ENCODE results near the gene KPNA2. TPM values are rescaled to one million over a fixed set of nuclear protein-coding genes. Genes with fewer than 3 reads are reported as not detected.
"Not testable (repeated sequence)": the region's sequence is repeated elsewhere in the genome, so short reads cannot be mapped to it uniquely, and the experiment has no call there.

The KPNA2 gene
- 88.5 TPM for polyA plus RNA-seq (2012; ENCODE audit: missing spikeins)

DNA sequence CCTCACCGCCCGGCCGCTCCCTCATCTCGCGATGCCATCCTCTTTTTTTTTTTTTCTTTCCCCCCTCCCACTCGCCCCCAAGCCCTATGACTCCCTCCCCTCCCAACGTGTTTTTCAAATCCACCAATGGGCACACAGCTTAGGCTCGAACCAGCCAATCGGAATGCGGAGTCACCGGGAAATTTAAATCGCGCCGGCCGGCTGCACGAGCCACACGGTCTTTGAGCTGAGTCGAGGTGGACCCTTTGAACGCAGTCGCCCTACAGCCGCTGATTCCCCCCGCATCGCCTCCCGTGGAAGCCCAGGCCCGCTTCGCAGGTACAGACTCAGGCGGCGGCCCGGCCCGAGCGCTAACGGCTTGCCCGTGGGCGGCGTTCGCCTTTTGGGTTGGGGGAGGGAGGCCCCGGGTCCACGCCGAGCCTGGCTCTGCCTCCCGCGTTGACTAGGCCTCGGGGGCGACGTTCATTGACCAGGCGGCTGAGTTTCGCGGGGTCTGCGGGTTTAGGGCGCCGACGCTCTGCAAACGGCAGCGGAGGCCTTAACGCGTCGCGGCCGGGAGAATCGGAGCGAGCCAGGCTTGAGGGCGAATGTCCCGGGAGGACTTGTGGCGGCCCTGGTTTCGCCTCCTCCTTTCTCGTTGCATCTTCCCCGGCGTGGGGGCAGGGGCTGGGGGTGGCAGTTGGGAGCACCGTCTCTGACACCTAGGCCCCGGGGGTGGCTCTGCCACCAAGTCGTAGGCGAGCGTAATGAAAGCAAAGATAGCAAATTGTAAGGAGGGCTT, at the start of gene KPNA2:
Gene KPNA2 (plus strand): TSS at position 213 of the 781 bp plus-strand sequence. CDS start 1,398 bp downstream, outside the sequence.
- FAIRE-seq: peak; percentile 90
- DNase-seq (ENCODE audit: insufficient read length): peak; percentile 89
- peak; percentile 92 for TF ChIP-seq POLR2A (IDR thresholded peaks at IDR 0.05; ENCODE audit: low read depth, low read length)
- TF ChIP-seq TAF1 (IDR thresholded peaks at IDR 0.05; ENCODE audit: borderline replicate concordance, low read depth, low read length): peak; percentile 79
- TF ChIP-seq POLR2AphosphoS5 (IDR thresholded peaks at IDR 0.05; ENCODE audit: low read depth, low read length): peak; percentile 89

DNA sequence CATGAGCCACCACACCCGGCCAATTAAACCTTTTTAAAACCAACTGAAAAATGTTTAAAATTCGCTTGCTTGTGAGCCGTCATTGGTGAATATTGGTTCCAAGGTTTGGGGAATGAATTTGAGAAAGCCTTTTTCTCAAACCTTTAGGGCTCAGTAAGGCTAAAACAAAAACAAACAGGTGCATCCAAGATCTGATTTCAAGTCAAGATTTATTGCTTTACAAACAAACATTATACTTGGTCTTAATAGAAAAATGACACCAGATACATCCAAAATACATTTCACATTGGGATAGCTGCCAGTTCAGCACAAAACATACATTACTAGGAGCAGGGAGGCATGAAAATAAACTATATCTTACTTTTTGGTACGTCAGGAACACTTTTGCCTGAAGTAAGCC, 44.6 kb upstream of the KPNA2 start:
- DNase-seq (ENCODE audit: insufficient read length) (no peak), FAIRE-seq (no peak)
- TF ChIP-seq POLR2A (IDR thresholded peaks at IDR 0.05; ENCODE audit: low read depth, low read length): no peak
- TF ChIP-seq POLR2AphosphoS5 (IDR thresholded peaks at IDR 0.05; ENCODE audit: low read depth, low read length): no peak
- no peak for TF ChIP-seq TAF1 (IDR thresholded peaks at IDR 0.05; ENCODE audit: borderline replicate concordance, low read depth, low read length)

DNA sequence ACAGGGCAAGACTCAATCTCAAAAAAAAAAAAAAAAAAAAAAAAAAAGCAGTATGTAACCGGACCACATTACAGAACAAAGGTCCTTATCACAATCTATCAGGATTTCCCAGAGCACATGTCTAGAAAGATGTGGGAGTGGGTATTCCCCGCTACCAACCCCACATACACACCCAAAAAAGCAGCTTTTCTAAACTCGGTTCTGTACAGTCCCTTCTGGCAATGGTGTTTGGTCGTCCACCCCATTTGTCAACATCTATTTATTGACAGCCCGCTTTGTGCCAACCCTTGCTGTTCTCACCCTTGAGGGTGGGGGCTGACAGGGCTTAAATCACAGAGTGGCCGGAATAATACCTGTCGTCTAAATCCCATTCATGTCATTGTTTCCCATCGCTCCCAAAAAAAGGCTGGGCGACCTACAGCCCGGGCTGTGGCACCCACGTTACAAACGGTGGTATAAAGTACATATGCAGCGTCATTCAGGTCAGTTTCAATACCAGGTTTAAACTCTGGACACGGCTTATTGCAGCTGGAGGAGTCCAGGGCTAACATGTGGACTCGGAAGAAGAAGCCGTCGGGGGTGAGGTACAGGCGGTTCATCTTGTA, 42.9 kb upstream of the KPNA2 start:
- FAIRE-seq: peak; percentile 27
- DNase-seq (ENCODE audit: insufficient read length): no peak
- TF ChIP-seq TAF1 (IDR thresholded peaks at IDR 0.05; ENCODE audit: borderline replicate concordance, low read depth, low read length) (no peak), POLR2AphosphoS5 (IDR thresholded peaks at IDR 0.05; ENCODE audit: low read depth, low read length) (no peak), POLR2A (IDR thresholded peaks at IDR 0.05; ENCODE audit: low read depth, low read length) (no peak)

DNA sequence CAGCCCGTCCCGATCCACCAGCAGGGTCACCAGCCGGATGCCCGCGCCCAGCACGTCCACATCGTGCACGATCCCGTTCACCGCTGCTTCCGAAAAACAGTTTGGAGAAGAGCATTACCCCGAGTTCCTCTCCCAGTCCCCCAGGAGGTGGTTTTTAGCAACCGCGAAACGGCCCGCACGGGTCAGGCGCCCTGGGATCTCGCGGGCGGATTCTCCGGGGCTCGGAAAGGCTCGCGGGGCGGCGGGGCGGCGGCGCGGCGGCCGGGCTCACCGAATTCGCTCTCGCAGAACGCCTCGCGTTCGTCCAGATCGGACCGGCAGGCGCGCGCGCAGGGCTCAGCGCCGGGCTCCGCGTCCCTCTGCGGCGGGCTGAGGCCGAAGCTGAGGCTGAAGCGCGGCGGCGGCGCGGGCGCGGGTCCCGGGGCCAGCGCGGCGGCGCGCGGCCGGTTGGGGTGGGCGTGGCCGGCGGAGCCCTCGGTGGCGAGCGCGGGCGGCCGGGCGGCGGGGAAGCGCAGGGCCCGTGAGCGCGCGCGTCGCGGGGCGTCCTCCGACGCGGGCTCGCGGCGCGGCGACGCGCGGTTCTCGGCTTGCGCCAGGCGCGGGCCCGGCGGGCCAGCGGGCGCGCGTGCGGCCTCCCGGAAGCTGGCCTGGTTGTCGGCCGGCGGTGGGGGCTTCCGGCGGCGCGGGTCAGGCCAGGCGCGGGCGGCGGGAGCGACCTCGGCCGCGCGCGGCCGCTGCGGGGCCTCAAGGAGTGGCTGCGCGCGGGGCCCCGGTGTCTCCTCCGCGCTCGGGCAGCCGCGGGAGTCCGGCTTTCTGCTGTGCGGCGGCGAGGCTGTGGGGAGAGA, 42.2 kb upstream of the KPNA2 start:
- no peak for TF ChIP-seq TAF1 (IDR thresholded peaks at IDR 0.05; ENCODE audit: borderline replicate concordance, low read depth, low read length)
- peak; percentile 55; the same call in 1 of the 2 replicates for TF ChIP-seq POLR2A (IDR thresholded peaks at IDR 0.05; ENCODE audit: low read depth, low read length)
- peak; percentile 65 for DNase-seq (ENCODE audit: insufficient read length)
- FAIRE-seq: peak; percentile 94

DNA sequence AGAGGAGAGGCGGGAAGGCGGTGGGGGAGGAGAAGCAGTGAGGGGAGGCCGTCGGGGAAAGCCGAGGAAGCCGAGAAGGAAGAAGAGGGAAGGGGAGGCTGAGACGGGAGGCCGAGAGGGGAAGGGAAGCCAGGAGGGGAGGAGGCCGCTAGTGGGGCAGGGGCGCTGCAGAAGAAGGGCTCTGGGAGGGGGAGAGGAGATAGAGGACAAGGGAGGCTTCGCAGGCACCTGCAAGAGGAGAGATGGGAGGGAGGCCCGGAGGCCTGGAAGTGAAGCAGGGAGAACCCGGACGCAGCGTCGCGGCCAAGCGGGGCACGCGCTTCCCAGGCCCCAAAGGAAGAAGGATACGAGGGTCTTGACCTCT, 41.6 kb upstream of the KPNA2 start:
- no peak for TF ChIP-seq TAF1 (IDR thresholded peaks at IDR 0.05; ENCODE audit: borderline replicate concordance, low read depth, low read length)
- TF ChIP-seq POLR2AphosphoS5 (IDR thresholded peaks at IDR 0.05; ENCODE audit: low read depth, low read length): no peak
- TF ChIP-seq POLR2A (IDR thresholded peaks at IDR 0.05; ENCODE audit: low read depth, low read length): no peak
- no peak for FAIRE-seq
- peak; percentile 29 for DNase-seq (ENCODE audit: insufficient read length)

DNA sequence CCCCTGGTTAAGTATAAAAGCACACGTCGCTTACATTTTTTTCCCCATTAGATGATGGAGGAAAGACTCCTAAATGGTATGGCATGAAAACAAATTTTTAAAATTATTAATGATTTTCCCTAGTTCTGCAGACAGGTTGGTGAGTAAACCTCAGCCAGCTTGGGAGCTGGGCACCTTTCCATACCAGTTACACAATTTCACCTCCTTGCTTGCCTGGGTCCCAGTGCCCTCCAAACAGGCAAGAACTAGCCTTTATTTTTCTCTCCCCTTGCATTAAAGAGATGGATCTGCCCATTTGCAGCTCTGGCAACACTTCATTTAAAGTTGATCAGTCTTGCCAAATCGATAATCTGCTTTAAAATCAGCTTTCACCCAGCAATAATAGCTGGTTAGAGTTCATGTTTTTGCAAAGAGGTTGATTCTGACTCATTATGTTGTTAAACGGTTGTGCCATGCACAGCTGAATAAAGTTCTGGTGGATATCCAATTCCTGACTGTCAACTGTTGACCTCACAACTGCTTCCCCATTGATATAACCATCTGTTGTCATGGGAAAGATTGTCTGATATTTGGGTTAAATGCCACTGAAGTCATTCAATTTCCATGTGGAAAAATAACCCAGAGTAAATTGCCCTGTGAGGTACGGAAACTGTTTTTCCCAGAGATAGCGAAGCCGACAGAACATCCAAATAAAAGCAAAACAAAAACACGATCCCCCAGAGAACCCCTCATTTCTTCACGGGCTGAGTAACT, 40.5 kb upstream of the KPNA2 start:
- TF ChIP-seq POLR2A (IDR thresholded peaks at IDR 0.05; ENCODE audit: low read depth, low read length) (no peak), POLR2AphosphoS5 (IDR thresholded peaks at IDR 0.05; ENCODE audit: low read depth, low read length) (no peak), TAF1 (IDR thresholded peaks at IDR 0.05; ENCODE audit: borderline replicate concordance, low read depth, low read length) (no peak)
- DNase-seq (ENCODE audit: insufficient read length) (no peak), FAIRE-seq (no peak)

DNA sequence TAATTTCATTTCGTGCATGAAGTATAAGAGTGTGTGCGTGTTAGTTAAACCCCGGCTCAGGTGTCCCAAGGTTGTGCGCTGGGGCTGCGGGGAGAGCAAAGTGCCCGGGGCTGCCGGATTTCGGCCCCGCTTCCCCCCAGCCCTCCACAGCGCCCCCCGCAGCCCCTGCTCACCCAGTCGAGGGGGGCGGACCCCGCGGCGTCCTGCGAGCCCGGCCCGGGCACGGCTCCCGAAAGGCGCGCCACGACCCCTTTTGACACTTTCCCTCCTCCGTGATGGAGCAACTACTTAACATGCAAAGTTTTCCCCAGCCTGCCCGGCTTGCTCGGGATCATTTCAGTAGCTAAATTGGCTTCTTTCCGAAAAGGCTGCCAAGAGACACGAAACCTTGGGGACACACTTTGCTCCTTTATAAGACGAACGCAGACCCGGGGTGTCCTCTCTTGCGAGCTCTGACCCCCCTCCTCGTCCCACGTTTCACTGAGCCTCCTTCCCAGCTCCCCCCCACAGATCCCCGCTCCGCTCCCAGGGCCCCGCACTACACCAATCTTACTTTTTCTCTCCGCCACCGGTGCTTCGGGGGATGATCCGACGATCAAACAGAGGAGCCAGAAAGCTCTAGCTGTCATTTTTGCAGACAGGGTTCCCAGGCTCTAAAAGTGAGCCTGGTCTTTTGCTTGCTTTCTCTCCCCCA, 39.8 kb upstream of the KPNA2 start:
- FAIRE-seq (no peak), DNase-seq (ENCODE audit: insufficient read length) (peak; percentile 27)
- TF ChIP-seq POLR2A (IDR thresholded peaks at IDR 0.05; ENCODE audit: low read depth, low read length) (no peak), POLR2AphosphoS5 (IDR thresholded peaks at IDR 0.05; ENCODE audit: low read depth, low read length) (no peak), TAF1 (IDR thresholded peaks at IDR 0.05; ENCODE audit: borderline replicate concordance, low read depth, low read length) (no peak)

DNA sequence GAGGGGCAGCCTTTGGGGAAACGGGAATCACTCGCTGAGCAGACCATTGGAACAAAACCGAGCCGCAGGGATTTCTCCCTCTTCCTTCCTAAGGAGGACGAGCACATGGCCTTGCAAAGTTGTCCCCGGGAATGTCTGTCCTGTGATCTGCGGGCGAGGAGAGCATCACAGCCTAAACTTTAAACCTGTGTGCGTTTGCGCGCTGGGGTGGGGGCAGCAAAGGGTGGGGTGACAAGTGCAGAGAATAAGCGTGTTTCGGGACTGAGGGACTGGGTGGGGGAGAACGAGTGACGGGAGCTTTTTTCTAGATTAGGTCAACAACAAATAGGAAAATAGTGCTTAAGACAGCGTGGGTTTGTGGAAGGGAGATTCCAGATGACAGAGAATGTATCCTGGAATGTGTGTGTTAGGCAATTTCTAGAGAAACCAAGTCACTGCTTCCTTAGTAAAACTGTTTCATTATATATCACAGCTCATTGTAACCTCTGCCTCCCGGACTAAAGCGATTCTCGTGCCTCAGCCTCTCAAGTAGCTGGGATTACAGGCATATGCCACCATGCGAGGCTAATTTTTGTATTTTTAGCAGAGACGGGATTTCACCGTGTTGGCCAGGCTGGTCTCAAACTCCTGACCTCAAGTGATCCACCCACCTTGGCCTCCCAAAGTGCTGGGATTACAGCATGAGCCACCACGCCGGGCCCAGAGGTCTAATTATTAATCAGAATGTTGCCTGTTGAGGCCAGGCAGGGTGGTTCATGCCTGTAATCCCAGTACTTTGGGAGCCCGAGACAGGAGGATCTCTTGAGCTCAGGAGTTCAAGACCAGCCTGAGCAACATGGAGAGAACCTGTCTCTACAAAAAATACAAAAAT, 39.0 kb upstream of the KPNA2 start, which contains the start of gene C17orf58:
Gene C17orf58 (minus strand): TSS at position 169 of the 871 bp plus-strand sequence. CDS start 271 bp downstream, outside the sequence.
- FAIRE-seq; DNase-seq (ENCODE audit: insufficient read length): not testable (repeated sequence)

DNA sequence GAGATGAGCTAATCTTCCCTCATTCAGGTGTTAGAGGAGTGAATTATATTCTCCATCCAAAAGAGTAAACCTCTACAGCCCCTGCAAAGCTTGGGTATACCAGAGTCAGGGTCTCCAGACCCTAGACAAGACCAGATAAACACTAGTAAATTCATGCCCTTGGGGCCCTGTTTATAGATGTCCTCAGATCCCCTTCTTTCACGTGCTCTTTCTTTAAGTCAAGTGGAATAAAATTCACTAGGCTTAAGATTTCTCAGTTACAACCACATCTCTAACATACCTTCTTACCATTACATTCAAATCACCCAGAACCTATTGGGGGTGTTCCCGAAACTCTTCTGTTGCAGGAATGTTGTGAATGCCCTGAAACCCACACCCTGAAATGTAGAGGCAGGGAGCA, 37.1 kb upstream of the KPNA2 start:
- DNase-seq (ENCODE audit: insufficient read length) (no peak), FAIRE-seq (no peak)
- TF ChIP-seq POLR2AphosphoS5 (IDR thresholded peaks at IDR 0.05; ENCODE audit: low read depth, low read length) (no peak), POLR2A (IDR thresholded peaks at IDR 0.05; ENCODE audit: low read depth, low read length) (no peak), TAF1 (IDR thresholded peaks at IDR 0.05; ENCODE audit: borderline replicate concordance, low read depth, low read length) (no peak)
